Activated CD4-positive, alpha-beta T cell treated with anti-CD3 and anti-CD28 coated beads for 24 hours (primary cell): ENCODE measurements around the gene RNF227.

Source experiments
- DNase-seq, 2 donors: peaks; one replicate each; pipeline ENCODE4 v3.0.0-alpha.2; 2020; ENCODE audit warnings: low read depth in 2 of 2

RNF227 gene

DNA sequence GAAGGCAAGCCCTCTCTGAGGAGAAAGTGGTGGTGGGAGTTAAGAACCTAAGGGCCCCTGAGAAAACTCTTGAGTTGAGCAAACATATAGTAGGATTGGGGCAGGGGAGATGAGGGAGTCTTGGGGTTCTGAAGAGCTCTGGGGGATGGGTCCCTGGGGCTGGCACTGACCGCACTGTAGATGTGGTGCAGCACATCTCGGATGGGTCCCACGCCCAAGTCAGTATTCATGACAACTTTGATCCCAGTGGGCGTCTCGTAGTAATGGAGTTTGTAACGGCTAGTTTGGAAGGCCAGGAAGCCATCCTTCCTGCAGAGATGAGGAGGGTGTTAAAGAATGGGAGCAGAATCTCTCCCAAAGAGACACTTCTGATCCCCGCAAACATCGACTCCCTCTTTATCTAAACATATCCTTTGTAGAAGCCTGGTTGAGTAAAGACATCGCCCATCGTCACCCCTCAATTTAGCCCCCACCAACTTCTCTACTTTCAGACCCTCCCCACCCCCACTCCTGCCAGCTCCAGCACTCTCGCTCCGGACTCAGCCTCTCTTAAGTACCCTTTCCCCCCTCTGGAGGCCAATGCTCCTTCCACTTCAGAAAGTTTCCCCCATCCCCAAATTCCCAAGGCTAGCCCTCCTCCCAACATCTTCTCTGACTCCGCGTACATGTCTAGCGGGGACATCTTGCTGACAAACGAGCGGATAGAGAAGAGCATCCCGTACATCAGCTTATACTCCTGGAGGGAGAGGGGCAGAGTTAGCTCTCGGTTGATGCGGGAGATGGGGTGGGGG is 14.9 kb upstream of the RNF227 start:
- DNase-seq = no peak

- DNase-seq = peak; percentile 26 to 36
Measured at GRCh38 chr17:7929158-7930023, 13.3 kb upstream of the RNF227 start, which contains the start of gene KCNAB3. KCNAB3 (minus strand) TSS chr17:7929856; CDS start chr17:7929435, 421 bp downstream.

DNA sequence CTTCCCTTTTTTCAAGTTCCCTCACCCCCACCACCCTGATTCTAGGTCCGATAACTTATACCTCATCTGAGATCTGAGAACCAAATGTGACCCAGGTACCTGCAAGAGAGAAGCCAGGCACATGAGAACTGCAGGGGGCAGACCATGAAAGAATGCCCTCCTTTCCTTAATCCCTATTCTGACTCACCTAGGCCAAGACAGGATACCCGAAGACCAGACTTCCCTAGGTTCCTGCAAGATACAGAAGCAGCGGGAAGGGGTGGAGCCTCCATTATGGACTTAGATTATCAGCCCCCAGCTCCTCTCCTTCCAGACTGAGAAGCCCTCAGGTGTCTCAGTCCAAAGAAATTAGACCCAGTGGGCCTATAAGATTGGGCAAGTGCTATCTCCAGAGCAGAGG is 11.5 kb upstream of the RNF227 start:
- DNase-seq = no peak

DNA sequence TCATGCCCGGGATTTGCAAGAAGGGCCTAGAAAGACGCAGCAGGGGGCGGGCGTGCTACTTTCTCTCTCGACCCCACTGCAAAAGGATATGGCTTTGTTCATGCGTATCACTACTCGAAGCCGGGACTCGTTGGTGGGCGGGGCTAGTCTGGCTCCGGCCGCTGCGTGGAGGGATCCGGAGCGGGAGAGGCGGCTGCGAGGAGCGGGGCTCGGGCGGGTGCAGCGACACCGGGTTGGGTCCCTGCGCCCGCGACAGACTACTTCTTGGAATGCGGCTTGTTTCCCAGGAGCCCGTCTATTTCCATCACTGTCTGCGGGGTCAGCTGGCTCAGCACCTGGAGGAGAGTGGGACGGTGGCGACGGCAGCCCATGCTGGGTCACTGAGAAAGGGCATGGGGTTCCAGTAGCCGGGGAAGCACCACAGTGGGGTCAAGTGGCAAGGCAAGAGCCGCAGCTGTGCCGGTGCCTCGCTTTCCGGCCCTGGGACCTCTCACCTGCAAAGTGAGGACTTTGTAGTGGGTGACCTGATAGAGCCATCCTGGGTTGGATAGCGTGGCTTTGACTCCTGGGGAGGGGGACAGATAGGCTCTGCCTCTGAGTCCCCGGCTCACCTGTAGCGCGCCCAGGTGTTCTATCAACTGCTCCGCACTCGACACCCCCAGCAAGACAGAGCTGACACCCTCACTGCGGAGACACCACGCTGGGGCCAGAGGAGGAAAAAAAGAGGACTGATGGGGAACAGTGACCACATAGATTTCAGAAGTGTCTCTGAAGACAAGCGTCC is 6.9 kb upstream of the RNF227 start:
- peak; percentile 66 to 72 for DNase-seq

- no peak for DNase-seq
Measured at GRCh38 chr17:7922269-7922844, 6.3 kb upstream of the RNF227 start.

DNA sequence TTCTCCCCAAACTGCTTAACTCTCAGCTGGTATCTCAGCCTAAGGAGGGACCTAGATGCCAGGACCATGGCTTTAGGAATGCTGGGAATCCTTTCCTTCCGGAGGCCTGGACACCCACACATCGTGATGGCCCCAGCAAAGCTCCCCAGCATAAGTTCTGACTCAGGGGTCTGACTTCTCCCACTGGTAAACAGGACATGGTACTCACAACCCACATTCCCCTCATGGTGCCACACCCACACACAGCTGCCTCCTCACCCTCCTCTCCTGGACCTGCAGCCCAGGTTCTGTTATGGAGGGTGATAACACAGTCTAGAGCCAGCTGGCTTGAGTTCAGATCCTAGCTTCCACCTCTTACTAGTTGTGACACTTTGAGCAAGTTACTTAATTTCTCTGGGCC is 719 bp upstream of the RNF227 start:
- DNase-seq = no peak

- DNase-seq = no peak
Measured at GRCh38 chr17:7916385-7916682, 245 bp upstream of the RNF227 start.

DNA sequence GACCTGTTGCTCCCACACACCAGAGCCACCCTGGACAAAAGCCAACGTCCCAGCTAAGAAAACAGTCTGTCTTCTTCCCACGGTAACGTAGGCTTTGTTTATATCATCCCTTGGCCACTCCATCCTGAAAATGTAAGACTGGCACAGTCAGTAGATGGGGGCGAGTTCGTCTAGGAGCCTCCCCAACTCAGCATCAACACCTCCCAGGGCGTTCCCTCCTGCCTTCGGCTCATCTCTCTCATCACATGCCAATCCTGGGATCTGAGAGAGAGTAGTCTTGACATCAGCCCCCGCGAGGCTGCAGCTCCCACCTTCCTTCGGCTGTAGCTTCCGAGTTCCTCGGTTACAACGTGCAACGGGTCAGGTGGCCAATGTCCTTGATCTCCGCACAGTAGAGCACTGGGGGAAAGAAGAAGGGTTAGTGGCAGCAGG is 894 bp downstream of the RNF227 start:
- no peak for DNase-seq

- no peak for DNase-seq
Measured at GRCh38 chr17:7912927-7913524, 3.1 kb downstream of the RNF227 start.

DNA sequence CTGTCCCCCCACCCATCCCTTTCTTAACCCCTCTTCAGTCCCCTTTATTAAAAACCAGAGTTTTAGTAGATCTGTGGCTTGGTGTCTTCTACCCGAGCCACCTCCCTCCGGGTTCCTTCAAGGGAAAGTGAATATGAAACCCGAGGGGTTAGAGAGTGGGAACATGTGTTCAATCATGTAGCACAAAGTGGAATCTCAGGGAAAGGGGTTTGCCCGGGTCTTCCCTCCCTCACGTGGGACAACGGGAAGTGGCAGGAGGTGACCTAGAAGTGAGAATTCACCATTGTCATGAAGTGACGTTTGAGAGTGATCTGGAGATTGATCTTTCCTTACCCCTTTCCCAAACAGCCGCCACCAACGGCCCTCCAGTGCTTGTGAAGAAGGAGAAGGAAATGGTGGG is 5.0 kb downstream of the RNF227 start:
- no peak for DNase-seq

DNA sequence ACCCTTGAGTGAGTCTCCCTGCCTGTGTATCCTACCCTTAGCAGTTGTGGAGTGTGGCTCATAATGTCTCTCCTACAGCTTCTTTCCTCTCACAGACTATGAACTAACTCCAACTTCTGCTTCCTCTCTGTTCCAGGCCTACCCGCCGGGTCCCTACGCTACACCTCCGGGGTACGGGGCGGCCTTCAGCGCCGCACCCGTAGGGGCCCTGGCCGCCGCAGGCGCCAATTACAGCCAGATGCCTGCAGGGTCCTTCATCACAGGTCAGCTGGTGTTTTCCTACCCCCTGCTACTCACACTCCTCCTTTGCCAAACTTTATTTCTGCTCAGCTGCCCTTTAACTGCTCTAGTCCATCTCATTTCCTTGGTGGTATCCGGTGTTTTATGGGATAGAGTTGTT is 5.4 kb downstream of the RNF227 start:
- no peak for DNase-seq

DNA sequence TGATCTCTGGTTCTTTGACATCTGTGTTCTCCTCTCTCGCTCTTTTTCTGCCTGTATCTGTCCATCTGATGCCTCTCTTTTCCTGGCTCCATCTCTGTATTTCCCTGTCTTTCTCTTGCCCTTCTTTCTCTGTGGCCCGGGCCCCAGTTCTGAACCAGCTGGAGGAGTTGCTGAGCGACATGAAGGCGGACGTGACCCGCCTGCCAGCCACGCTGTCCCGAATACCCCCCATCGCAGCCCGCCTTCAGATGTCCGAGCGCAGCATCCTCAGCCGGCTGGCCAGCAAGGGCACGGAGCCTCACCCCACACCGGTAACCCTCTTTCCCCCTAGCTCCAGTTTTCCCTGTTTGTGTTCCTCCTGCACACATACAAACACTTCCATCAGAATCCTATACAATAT is 5.8 kb downstream of the RNF227 start:
- no peak for DNase-seq

GRCh38 chr17:7909089-7909488 is 7.0 kb downstream of the RNF227 start:
- DNase-seq = no peak

- no peak for DNase-seq
Measured at GRCh38 chr17:7903154-7904103, 12.7 kb downstream of the RNF227 start.

DNA sequence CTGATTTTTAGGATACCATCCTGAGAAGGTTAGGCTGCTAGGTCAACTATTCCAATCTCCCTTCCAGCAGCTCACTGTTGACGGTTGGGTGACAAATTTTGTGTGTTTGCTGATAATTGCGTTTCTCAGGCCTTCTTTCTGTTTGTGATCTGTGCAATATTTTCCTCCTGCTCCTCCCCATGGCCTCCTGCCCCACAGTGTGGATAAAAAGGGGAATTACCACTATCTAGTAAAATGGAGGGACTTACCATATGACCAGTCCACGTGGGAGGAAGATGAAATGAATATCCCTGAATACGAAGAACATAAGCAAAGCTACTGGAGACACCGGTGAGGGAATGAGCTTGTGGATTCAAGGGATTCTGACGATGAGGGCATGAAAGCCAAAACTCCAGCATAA is 18.3 kb downstream of the RNF227 start:
- DNase-seq = no peak

GRCh38 chr17:7897090-7897489 is 19.0 kb downstream of the RNF227 start:
- no peak for DNase-seq

- no peak for DNase-seq
Measured at GRCh38 chr17:7894866-7895265, 21.2 kb downstream of the RNF227 start.

DNA sequence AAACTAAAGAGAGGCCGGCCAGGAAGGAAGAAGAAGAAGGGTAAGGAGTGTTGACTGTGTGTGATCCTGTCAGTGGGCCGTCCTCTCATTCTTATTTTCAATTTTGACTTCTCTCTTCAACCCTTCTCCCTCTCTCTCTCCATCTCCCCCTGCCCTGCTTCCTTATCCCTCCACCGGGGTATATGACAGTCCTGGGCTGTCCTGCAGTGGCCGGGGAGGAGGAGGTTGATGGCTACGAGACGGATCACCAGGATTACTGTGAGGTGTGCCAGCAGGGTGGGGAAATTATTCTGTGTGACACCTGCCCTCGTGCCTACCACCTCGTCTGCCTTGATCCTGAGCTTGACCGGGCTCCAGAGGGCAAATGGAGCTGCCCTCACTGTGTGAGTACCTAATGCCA is 21.9 kb downstream of the RNF227 start:
- no peak for DNase-seq

DNA sequence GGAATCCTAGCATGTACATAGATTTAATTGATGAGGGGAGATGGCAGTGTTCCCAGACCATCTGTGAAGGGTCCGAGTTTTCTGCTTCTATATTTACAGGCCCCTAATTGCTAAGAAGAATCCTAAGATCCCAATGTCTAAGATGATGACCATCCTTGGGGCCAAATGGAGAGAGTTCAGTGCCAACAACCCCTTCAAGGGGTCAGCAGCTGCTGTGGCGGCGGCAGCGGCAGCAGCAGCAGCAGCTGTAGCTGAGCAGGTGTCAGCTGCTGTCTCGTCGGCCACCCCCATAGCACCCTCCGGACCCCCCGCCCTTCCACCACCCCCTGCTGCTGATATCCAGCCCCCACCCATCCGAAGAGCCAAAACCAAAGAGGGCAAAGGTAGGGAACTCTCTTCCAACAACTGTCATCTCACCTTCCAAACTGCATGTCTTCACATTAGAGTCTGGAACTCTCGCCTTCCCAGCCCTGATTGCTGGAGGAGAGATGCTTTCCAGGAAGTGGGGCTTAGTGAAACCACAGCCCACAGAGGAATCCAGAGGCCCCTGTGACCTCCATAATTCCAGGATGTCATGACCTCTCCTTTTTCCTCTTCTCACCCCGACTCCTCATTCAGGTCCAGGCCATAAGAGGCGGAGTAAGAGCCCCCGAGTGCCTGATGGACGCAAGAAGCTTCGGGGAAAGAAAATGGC is 22.8 kb downstream of the RNF227 start:
- DNase-seq = no peak
